Kidney capillary endothelial cell (primary cell): Measurements from ENCODE around the gene UBTD2.
A peak's percentile ranks its signal among the peaks of the same experiment; 100 is the strongest.
"Not testable (repeated sequence)": the region's sequence is repeated elsewhere in the genome, so short reads cannot be mapped to it uniquely, and the experiment has no call there.

Experiments used
- DNase-seq: peaks from one replicate; pipeline ENCODE4 v3.0.0-alpha.2; 2018; ENCODE audit warnings: low spot score

UBTD2 gene

GRCh38 chr5:172293054-172293744, 9.6 kb upstream of the UBTD2 start:
- peak; percentile 66 for DNase-seq

GRCh38 chr5:172291837-172292236, 8.3 kb upstream of the UBTD2 start:
- DNase-seq = not testable (repeated sequence)

- DNase-seq = no peak
Measured at GRCh38 chr5:172288465-172288864, 4.9 kb upstream of the UBTD2 start.

- not testable (repeated sequence) for DNase-seq
Measured at GRCh38 chr5:172287140-172287539, 3.6 kb upstream of the UBTD2 start.

- DNase-seq = no peak
Measured at GRCh38 chr5:172285226-172286143, 1.9 kb upstream of the UBTD2 start.

- no peak for DNase-seq
Measured at GRCh38 chr5:172284611-172284980, 1.0 kb upstream of the UBTD2 start.

GRCh38 chr5:172283862-172284610, 472 bp upstream of the UBTD2 start:
- DNase-seq = peak; percentile 60

- peak; percentile 72 for DNase-seq
Measured at GRCh38 chr5:172282272-172283019, 1.1 kb downstream of the UBTD2 start.

- DNase-seq = no peak
Measured at GRCh38 chr5:172281346-172281745, 2.2 kb downstream of the UBTD2 start.

GRCh38 chr5:172280929-172281328, 2.6 kb downstream of the UBTD2 start:
- DNase-seq = no peak

GRCh38 chr5:172280317-172280716, 3.2 kb downstream of the UBTD2 start:
- no peak for DNase-seq

GRCh38 chr5:172278356-172278755, 5.2 kb downstream of the UBTD2 start:
- no peak for DNase-seq

GRCh38 chr5:172276214-172276613, 7.3 kb downstream of the UBTD2 start:
- no peak for DNase-seq

GRCh38 chr5:172274951-172275753, 8.4 kb downstream of the UBTD2 start:
- DNase-seq = no peak

GRCh38 chr5:172267943-172268342, 15.6 kb downstream of the UBTD2 start:
- no peak for DNase-seq

- DNase-seq = no peak
Measured at GRCh38 chr5:172266676-172267092, 16.9 kb downstream of the UBTD2 start.

GRCh38 chr5:172266071-172266675, 17.4 kb downstream of the UBTD2 start:
- no peak for DNase-seq

GRCh38 chr5:172264815-172265395, 18.7 kb downstream of the UBTD2 start:
- no peak for DNase-seq

GRCh38 chr5:172255444-172255843, 28.1 kb downstream of the UBTD2 start:
- DNase-seq = no peak

GRCh38 chr5:172252501-172252900, 31.1 kb downstream of the UBTD2 start:
- no peak for DNase-seq
